Nephron progenitor cell (in vitro differentiated cells): ENCODE measurements around the gene AGR3.

ENCODE experiments used
- DNase-seq: peaks from one replicate; pipeline ENCODE4 v3.0.0; 2021
- H3K27ac Mint-ChIP-seq: 2 replicates; pipeline ENCODE4 v1.8.0; 2021; ENCODE audit warnings: mild to moderate bottlenecking, moderate library complexity, mixed read lengths
- H3K27me3 Mint-ChIP-seq: 2 replicates; pipeline ENCODE4 v1.8.0; 2021; ENCODE audit warnings: mild to moderate bottlenecking, low read depth, mixed read lengths; ENCODE audit not compliant: poor library complexity
- H3K36me3 Mint-ChIP-seq: 2 replicates; pipeline ENCODE4 v1.8.0; 2021; ENCODE audit warnings: low read depth, mixed read lengths
- H3K4me1 Mint-ChIP-seq: 2 replicates; pipeline ENCODE4 v1.8.0; 2021; ENCODE audit warnings: mixed read lengths
- H3K4me3 Mint-ChIP-seq: 2 replicates; pipeline ENCODE4 v1.8.0; 2021; ENCODE audit warnings: mild to moderate bottlenecking, moderate library complexity, mixed read lengths
- H3K9me3 Mint-ChIP-seq: 2 replicates; pipeline ENCODE4 v1.8.0; 2021; ENCODE audit warnings: mild to moderate bottlenecking, moderate library complexity, mixed read lengths
- TF ChIP-seq, protein P1 (sequence below): fragments of 200-600 bp; sonication (generic); IDR thresholded peaks from 2 replicates; pipeline ENCODE4 v1.5.0; 2021; ENCODE audit warnings: antibody characterized with exemption

AGR3 gene

DNA sequence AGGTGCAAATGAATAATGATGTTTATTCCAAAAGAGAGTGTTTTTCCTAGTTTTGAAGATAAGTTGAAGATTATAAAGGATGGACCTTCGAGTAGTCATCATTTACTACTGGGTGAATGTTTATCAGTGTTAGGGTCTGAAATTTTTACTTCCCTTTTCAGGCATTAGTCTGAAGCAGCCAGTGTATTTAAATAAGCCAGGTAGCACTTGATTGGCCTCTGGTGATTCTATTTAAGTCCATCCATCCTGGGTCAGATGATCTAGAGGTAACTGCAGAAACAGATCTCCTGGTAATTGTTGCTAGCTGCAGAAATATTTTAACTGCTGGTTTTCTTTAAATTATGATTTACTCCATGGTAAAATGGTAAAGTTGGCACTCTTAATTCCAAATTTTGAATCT lies 42.9 kb downstream of the AGR3 start:
- Mint-ChIP-seq H3K9me3 (peaks cover 4% of the 10 kb centered on the region), H3K4me1 (peaks cover 19% of the 10 kb centered on the region), H3K27me3 (peaks cover 3% of the 10 kb centered on the region), H3K27ac (no peak overlapping the region), H3K4me3 (no peak overlapping the region), H3K36me3 (no peaks in the 10 kb centered on the region)
- TF ChIP-seq, protein P1, sequence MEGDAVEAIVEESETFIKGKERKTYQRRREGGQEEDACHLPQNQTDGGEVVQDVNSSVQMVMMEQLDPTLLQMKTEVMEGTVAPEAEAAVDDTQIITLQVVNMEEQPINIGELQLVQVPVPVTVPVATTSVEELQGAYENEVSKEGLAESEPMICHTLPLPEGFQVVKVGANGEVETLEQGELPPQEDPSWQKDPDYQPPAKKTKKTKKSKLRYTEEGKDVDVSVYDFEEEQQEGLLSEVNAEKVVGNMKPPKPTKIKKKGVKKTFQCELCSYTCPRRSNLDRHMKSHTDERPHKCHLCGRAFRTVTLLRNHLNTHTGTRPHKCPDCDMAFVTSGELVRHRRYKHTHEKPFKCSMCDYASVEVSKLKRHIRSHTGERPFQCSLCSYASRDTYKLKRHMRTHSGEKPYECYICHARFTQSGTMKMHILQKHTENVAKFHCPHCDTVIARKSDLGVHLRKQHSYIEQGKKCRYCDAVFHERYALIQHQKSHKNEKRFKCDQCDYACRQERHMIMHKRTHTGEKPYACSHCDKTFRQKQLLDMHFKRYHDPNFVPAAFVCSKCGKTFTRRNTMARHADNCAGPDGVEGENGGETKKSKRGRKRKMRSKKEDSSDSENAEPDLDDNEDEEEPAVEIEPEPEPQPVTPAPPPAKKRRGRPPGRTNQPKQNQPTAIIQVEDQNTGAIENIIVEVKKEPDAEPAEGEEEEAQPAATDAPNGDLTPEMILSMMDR, result no peak
- no peak for DNase-seq

DNA sequence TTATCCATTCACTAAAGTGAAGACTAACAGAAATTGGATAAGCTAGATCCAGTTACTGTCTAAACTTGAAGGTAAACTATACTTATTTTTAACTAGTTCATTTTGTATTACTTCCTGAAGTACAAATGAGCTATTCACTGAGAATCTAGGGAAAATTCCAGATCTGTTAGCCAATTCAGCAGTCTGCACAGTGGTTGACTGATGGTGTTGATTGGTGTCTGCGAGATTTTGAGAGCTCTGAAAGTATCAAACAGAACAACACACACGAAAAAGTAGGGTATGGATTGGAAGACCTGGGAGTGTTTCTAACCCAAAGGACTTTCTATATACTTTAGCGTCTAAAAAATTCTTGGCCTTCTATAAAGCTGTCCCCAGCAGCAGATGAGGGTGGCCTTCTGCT lies 43.4 kb downstream of the AGR3 start:
- H3K36me3 Mint-ChIP-seq, result no peaks in the 10 kb centered on the region
- no peak overlapping the region for H3K4me3 Mint-ChIP-seq
- DNase-seq, result no peak
- peaks cover 4% of the 10 kb centered on the region for H3K9me3 Mint-ChIP-seq
- H3K4me1 Mint-ChIP-seq, result peaks cover 19% of the 10 kb centered on the region
- H3K27me3 Mint-ChIP-seq, result peaks cover 3% of the 10 kb centered on the region
- TF ChIP-seq, protein P1, result no peak
- H3K27ac Mint-ChIP-seq, result no peak overlapping the region

DNA sequence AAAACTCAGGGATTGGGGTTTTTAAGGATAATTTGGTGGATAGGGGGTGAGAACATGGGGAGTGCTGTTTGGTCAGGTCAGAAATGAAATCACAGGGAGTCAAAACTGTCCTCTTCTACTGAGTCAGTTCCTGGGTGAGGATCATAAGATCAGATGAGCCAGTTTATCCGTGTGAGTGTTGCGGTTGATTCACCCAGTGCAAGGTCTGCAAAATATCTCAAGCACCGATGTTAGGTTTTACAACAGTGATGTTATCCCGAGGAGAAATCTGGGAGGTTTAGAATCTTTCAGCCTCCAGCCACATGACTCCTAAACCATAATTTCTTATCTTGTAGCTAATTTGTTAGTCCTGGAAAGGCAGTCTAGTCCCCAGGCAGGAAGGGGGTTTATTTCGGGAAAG lies 45.3 kb downstream of the AGR3 start:
- no peak for DNase-seq
- peaks cover 17% of the 10 kb centered on the region for H3K4me1 Mint-ChIP-seq
- peaks cover 2% of the 10 kb centered on the region for H3K27me3 Mint-ChIP-seq
- H3K27ac Mint-ChIP-seq, result no peak overlapping the region
- no peak overlapping the region for H3K4me3 Mint-ChIP-seq
- TF ChIP-seq, protein P1, result no peak
- H3K9me3 Mint-ChIP-seq, result peaks cover 4% of the 10 kb centered on the region
- H3K36me3 Mint-ChIP-seq, result no peaks in the 10 kb centered on the region

DNA sequence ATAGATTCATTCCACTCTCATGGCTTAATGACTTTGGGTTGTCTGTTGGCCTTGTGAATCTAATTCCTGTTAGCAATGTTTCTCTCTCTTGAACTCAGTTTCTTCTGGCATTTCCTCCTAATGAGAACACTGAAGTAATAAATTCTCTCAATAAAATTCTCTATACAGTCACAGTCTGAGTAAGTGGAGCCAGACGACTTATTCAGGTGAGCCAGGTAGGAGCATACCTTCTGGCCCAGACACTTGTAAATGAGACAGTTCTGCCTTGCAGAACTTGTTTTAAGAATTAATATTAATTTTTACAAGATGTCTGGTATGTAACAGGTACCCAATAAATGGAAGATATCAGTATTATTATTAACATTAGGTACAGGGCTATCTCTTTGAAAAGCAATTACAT lies 48.4 kb downstream of the AGR3 start:
- no peaks in the 10 kb centered on the region for H3K27me3 Mint-ChIP-seq
- TF ChIP-seq, protein P1, result no peak
- peaks cover 14% of the 10 kb centered on the region for H3K9me3 Mint-ChIP-seq
- peaks cover 1% of the 10 kb centered on the region for H3K4me1 Mint-ChIP-seq
- no peak overlapping the region for H3K27ac Mint-ChIP-seq
- H3K4me3 Mint-ChIP-seq, result no peak overlapping the region
- no peaks in the 10 kb centered on the region for H3K36me3 Mint-ChIP-seq
- DNase-seq, result no peak

DNA sequence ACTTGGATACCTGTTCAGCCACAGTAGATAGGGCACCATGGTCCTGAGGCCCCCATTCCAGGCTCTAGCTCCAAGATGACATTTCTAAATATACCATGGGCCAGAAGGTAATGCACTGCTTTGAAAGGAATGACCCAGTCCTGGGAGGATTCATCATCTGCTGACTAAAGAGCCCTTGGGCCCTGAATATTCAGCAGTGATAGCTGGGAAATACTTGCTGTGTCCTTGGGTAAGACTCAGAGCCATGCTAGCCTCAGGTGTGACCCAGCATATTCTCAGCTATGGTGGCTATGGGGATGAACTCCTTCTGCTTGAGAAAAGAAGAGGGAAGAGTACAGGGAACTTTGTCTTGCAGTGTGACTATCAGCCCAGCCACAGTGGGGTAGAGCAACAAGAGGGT lies 55.7 kb downstream of the AGR3 start:
- no peaks in the 10 kb centered on the region for H3K27me3 Mint-ChIP-seq
- H3K4me3 Mint-ChIP-seq, result no peak overlapping the region
- TF ChIP-seq, protein P1, result no peak
- no peak for DNase-seq
- H3K9me3 Mint-ChIP-seq, result peaks cover 10% of the 10 kb centered on the region
- no peaks in the 10 kb centered on the region for H3K36me3 Mint-ChIP-seq
- H3K4me1 Mint-ChIP-seq, result no peaks in the 10 kb centered on the region
- H3K27ac Mint-ChIP-seq, result no peak overlapping the region

DNA sequence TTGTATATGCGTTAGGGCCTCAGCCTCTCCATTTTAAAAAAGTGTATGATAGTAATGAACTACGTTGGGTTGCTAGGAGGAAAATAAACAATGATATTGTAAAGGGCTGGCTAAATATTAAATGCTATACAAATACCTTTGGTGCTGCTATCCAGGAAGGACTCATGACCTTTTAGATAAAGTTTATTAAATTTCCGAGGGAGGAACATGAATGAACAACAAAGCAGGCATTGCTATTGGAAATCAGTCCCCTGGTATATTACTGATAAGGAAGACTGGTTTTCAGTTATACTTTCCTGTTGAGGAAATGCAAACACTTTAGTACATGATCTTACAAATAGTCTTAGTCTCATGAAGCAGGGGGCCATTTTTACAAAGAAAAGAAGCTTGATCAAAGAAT lies 59.8 kb downstream of the AGR3 start:
- Mint-ChIP-seq H3K36me3 (no peaks in the 10 kb centered on the region), H3K9me3 (no peaks in the 10 kb centered on the region), H3K4me1 (peaks cover under 1% of the 10 kb centered on the region), H3K27me3 (no peaks in the 10 kb centered on the region), H3K27ac (no peak overlapping the region), H3K4me3 (no peak overlapping the region)
- DNase-seq, result no peak
- TF ChIP-seq, protein P1, result no peak
